ENCODE results near the gene SRRT.

Gene SRRT

GRCh38 chr7:100882201-100882600, 7.3 kb downstream of the SRRT start:
- no peak for DNase-seq (ENCODE audit: low read depth, low spot score)

- no peak for DNase-seq (ENCODE audit: low read depth, low spot score)
Observed at GRCh38 chr7:100882785-100883526, 8.1 kb downstream of the SRRT start.

- no peak for DNase-seq (ENCODE audit: low read depth, low spot score)
Observed at GRCh38 chr7:100884736-100885439, 10.0 kb downstream of the SRRT start.

GRCh38 chr7:100885440-100886141, 10.7 kb downstream of the SRRT start:
- DNase-seq (ENCODE audit: low read depth, low spot score) = no peak

- DNase-seq (ENCODE audit: low read depth, low spot score) = no peak
Observed at GRCh38 chr7:100886142-100886935, 11.4 kb downstream of the SRRT start.

- no peak for DNase-seq (ENCODE audit: low read depth, low spot score)
Observed at GRCh38 chr7:100886936-100887515, 12.1 kb downstream of the SRRT start.

GRCh38 chr7:100887516-100888290, 12.8 kb downstream of the SRRT start:
- no peak for DNase-seq (ENCODE audit: low read depth, low spot score)

DNA sequence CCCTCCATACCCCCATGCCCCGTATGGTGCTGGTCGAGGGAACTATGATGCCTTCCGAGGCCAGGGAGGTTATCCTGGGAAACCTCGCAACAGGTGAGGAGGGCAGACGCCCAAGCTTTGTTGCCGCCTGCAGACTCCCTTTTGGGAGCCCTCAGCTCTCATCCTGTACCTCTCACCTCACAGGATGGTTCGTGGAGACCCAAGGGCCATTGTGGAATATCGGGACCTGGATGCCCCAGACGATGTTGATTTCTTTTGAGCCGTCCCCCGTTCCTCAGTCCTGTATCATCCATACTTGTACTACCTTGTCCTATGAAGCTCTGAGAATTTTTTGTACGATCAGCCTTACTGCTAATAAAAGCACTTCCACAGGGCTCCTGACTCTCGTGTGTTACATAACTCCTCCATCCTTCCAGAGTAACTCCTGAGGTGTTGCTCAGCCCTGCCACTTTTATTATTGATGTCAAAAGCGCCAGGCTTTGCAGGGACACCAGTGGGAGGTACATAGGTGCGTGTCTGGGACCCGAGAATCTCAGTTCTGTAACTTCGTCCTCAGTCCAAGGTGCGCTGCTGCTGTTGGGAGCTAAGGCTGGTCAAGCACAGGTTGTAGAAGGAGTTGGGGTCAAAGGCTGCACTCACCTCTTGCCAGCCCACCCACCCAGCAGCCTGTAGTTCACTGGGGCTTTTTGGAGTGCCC, 13.5 kb downstream of the SRRT start:
- DNase-seq (ENCODE audit: low read depth, low spot score) = no peak

GRCh38 chr7:100888988-100889750, 14.3 kb downstream of the SRRT start, which contains the start of gene UFSP1:
TSS of gene UFSP1 (minus strand) at chr7:100889715. CDS start at chr7:100889271, 444 bp downstream.
- DNase-seq (ENCODE audit: low read depth, low spot score) = peak; percentile 86

DNA sequence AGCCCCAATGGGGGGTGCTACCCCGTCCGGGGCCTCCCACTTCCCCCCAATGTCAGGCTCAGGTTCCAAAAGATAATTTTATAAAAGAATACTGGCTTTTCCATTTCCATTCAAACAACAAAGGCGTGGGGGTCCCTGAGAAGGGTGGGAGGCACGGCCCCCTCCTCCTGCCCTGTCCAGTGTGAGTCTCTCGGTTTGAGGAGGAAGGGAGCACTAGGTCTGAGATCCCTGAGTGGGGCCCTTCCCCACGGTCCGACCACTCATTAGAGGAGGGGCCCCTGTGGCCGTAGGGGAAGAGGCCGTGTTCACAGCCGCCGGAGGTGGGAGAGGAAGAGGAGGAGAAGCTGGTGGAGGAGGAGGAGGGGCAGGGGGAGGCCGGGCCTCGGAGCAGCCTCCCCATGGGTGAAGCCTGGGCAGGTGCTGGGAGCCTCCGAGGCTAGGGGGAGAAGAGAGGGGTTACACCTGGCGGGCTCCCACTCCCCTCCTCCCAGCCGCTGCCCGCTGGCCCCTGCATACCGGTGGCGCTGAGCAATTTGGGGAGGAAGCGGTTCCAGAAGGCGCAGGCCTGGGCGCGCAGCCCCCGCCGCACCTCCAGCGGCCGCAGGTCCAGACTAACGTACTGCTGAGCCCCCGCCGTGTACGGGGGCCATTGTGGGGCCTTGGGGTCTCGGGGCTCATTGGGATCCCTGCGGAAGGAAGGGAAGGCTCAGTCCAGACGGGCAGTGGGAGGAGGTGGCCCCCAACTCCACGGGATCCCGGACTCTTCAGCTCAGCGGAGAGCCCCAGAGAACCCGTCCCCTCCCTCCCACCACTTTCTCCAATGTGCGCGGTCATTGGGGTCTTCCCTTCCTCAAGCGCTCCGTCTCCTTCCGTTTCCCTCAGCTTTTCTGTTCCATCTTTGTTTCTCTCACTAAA, 16.0 kb downstream of the SRRT start:
- peak; percentile 53 for DNase-seq (ENCODE audit: low read depth, low spot score)

DNA sequence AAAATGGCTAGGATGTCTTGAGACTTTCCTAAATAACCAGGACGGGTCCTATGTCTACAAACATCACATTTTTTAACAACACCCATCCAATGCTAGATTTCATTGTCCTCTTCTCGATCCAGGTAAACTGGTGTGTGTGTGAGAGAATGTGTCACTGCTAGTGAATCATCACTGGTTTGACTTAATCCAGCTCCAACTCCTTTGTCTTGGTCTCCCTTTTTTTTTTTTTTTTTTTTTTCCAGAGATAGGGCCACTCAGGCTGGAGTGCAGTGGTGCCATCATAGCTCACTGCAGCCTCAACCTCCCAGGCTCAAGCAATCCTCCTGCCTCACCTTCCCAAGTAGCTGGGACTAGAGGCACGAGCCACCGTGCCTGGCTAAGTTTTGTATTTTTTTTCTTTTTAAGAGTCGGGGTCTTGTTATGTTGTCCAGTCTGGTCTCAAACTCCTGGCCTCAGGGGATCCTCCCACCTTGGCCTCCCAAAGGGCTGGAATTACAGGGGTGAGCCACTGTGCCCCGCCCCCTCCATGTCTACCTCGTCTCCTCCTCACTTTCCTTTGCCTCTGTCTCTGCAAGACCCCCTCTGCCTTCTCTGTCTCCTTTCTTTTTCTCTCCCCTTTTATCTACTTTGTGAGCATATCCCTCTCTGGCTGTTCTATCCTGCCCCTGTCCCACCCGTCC, 16.8 kb downstream of the SRRT start:
- no peak for DNase-seq (ENCODE audit: low read depth, low spot score)

- no peak for DNase-seq (ENCODE audit: low read depth, low spot score)
Observed at GRCh38 chr7:100892364-100893317, 17.7 kb downstream of the SRRT start.

DNA sequence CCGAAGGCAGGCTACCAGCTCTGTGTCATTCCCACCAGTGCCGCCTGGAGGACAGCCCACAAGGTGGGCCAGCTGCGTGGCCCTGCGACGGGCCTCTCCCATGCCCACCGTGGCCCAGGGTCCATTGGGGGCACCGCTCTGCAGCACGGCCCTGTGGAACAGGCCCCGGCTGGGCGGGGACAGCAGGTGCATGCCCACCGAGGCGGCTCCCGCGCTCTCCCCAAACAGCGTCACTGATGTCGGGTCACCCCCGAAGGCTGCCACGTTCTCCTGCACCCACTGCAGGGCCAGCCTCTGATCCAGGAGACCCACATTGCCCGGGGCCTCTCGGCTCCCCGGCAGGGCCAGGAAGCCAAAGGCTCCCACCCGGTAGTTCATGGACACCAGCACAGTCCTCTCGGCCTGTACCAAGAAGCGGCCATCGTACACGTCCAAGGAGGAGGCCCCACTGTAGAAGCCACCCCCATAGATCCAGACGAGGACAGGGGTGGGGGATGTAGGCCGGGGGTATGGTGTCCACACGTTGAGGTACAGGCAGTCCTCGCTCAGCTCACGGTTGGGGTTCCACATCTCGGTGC, 18.5 kb downstream of the SRRT start:
- no peak for DNase-seq (ENCODE audit: low read depth, low spot score)

DNA sequence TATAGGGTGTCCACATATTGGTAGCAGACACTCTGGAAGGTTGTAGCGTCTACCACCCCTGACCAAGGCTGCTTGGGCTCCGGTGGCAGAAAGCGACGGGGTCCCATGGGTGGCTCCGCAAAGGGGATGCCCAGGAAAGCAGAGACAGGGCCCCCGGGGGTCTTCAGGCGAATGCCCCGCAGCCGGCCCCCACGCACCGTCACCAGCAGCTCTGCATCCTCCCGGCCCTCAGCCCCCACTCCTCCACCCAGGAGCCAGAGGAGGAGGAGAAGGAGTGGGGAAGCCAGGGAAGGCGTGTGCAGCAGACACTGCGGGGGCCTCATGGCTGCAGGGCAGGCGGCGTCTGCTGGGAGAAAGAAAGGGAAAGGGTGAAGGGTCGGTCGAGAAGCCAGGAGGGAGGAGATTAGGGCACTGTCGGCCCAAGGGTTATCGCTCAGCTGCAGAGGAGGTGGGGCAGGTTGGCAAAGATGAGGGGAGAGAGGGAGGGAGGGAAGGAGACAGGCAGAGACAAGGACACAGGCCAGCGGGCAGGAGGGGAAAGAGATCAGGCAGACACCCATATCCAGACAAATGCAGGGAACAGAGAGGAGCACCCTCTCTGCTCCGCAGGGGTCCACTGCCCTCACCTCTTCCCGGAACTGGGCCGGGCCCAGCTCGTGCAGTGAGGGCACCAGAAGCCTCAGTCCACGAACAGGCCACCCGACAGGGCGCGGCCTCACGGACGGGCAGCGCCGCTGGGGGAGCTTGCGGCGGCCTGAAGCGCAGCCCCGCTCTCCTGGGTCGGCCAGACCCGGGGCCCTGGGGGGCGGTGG, 19.2 kb downstream of the SRRT start:
- peak; percentile 64 for DNase-seq (ENCODE audit: low read depth, low spot score)
